GM18867 (cell line): ENCODE data around the gene KRT3.
"Not testable (repeated sequence)": the region's sequence is repeated elsewhere in the genome, so short reads cannot be mapped to it uniquely, and the experiment has no call there.

Experiments used
- ATAC-seq: cut with Tn5 transposase; IDR thresholded peaks from one replicate; pipeline ENCODE4 v1.9.1; 2021; ENCODE audit warnings: mild to moderate bottlenecking, moderate library complexity; ENCODE audit not compliant: unreplicated experiment

KRT3 gene

GRCh38 chr12:52798671-52799504 is 3.0 kb upstream of the KRT3 start:
- no peak for ATAC-seq

GRCh38 chr12:52798003-52798670 is 2.2 kb upstream of the KRT3 start:
- ATAC-seq, result no peak

- ATAC-seq, result no peak
These were observed 1.6 kb upstream of the KRT3 start for GRCh38 chr12:52797529-52797894.

GRCh38 chr12:52796839-52797528 is 1.1 kb upstream of the KRT3 start:
- no peak for ATAC-seq

GRCh38 chr12:52796429-52796794 is 495 bp upstream of the KRT3 start:
- ATAC-seq, result no peak

GRCh38 chr12:52795332-52795674 is 614 bp downstream of the KRT3 start:
- not testable (repeated sequence) for ATAC-seq

- no peak for ATAC-seq
These were observed 1.2 kb downstream of the KRT3 start for GRCh38 chr12:52794479-52795331.

- ATAC-seq, result no peak
These were observed 3.5 kb downstream of the KRT3 start for GRCh38 chr12:52792185-52793029.

GRCh38 chr12:52791271-52792184 is 4.4 kb downstream of the KRT3 start:
- ATAC-seq, result no peak

- ATAC-seq, result no peak
These were observed 5.3 kb downstream of the KRT3 start for GRCh38 chr12:52790427-52791270.

GRCh38 chr12:52789637-52790426 is 6.1 kb downstream of the KRT3 start:
- no peak for ATAC-seq

GRCh38 chr12:52788876-52789636 is 6.9 kb downstream of the KRT3 start:
- no peak for ATAC-seq

- ATAC-seq, result no peak
These were observed 7.6 kb downstream of the KRT3 start for GRCh38 chr12:52788192-52788875.

- ATAC-seq, result no peak
These were observed 8.4 kb downstream of the KRT3 start for GRCh38 chr12:52787324-52788191.

GRCh38 chr12:52784909-52785308 is 11.0 kb downstream of the KRT3 start:
- ATAC-seq, result no peak
